ENCODE results near the gene WFDC2. TPM values are rescaled to one million over a fixed set of nuclear protein-coding genes. Genes with fewer than 3 reads are reported as not detected.

The WFDC2 gene, protein sequence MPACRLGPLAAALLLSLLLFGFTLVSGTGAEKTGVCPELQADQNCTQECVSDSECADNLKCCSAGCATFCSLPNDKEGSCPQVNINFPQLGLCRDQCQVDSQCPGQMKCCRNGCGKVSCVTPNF
- 100 to 1,000 TPM in 3 of 4 donors, 10 to 100 TPM in 1; 10.7 to 228 (median 172) TPM for polyA plus RNA-seq (ENCODE audit: insufficient read length in 4 of 4)

- peak in 1 of 4 donors; percentile 45 for DNase-seq (ENCODE audit: low read depth in 4 of 4, low spot score in 3 of 4)
Measured at GRCh38 chr20:45469336-45470261, at the start of gene WFDC2. TSS of gene WFDC2 (plus strand) at chr20:45469753. CDS start at chr20:45469782, 29 bp downstream.

DNA sequence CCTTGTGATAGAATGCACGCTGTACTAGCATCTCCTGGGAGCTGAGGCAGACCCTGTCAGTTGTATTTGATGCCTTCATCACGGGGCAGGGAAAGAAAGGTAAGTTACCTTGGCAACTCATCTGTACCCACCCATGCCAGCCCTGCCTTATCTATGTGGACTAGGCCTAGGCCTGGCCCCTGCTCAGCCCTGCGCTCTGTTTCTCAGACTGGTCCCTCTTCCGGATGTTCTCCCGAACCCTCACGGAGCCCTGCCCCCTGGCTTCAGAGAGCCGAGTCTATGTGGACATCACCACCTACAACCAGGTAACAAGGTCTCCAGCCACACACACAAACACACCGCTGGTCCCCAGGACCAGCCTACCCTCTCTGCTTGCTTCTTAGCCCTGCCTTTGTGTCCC lies 49.4 kb upstream of the WFDC2 start:
- no peak for DNase-seq (ENCODE audit: low read depth in 4 of 4, low spot score in 3 of 4)

DNA sequence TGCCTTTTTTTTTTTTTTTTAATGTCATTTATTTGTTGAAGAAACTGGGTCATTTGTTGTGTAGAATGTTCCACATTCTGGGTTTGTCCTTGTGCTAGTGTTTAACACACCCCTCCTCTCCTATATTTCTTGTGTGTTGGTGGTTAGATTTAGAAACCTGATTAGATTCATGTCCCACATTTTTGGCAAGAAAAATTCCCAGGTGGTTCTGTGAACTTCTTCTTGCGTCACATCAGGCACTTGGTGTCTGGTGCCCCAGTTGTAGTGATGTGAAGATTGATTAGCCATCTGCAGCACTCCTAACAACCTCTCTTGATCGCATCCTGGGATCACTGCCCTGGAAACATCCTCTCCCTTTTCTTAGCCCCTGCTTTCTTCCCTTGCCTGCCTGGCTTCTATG lies 45.9 kb upstream of the WFDC2 start:
- no peak for DNase-seq (ENCODE audit: low read depth in 4 of 4, low spot score in 3 of 4)

- no peak for DNase-seq (ENCODE audit: low read depth in 4 of 4, low spot score in 3 of 4)
Measured at GRCh38 chr20:45425561-45425960, 44.0 kb upstream of the WFDC2 start.

GRCh38 chr20:45426320-45427016 lies 43.1 kb upstream of the WFDC2 start:
- DNase-seq (ENCODE audit: low read depth in 4 of 4, low spot score in 3 of 4): no peak

GRCh38 chr20:45427236-45428149 lies 42.1 kb upstream of the WFDC2 start:
- DNase-seq (ENCODE audit: low read depth in 4 of 4, low spot score in 3 of 4): no peak

DNA sequence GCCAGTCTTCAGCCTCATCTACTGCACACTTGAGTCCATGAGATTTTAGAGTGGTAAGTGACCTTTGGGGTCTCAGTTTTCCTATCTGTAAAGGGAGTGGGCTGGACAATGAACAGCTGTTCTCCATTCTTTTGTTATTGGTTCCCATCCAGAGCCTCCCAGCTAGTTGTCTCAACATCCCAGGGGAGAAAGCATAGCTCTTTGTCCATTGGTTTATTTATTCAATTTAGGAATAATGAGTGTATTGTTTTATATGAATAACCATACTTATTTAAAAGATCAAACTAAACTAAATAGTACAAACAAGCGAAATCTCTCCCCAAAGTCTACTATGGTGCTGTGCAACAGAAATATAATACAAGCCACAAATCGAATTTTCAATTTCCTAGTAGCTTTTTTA lies 39.9 kb upstream of the WFDC2 start:
- no peak for DNase-seq (ENCODE audit: low read depth in 4 of 4, low spot score in 3 of 4)

- DNase-seq (ENCODE audit: low read depth in 4 of 4, low spot score in 3 of 4): no peak
Measured at GRCh38 chr20:45432294-45432693, 37.3 kb upstream of the WFDC2 start.

DNA sequence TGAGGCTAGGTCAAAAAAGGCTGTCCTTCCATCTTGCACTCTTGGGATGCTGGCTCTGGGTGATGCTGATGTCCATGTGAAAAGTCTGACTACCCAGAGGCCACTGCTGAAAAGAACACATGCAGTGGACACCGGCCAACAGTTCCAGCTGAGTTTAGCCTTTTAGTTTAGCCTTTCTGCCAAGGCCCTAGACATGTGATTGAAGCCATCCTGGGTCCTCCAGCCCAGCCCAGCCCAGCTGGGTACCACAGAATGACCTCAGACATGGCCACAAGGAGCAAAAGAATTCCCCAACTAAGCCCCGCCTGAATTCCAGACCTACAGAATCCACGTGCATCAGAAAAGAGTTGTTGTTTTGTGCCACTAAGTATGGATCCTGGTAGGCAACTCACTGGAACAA lies 36.2 kb upstream of the WFDC2 start:
- no peak for DNase-seq (ENCODE audit: low read depth in 4 of 4, low spot score in 3 of 4)

DNA sequence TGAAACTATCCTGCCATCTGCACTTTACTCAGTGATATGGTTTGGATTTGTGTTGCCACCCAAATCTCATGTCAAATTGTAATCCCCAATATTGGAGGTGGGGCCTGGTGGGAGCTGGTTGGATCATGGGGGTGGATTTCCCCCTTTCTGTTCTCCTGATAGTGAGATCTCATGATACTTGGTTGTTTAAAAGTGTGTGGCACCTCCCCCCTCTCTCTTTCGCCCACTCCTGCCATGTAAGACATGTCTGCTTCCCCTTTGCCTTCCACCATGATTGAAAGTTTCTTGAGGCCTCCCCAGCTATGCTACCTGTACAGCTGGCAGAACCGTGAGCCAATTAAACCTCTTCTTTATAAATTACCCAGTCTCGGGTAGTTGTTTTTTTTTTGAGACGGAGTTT lies 35.6 kb upstream of the WFDC2 start:
- no peak for DNase-seq (ENCODE audit: low read depth in 4 of 4, low spot score in 3 of 4)

DNA sequence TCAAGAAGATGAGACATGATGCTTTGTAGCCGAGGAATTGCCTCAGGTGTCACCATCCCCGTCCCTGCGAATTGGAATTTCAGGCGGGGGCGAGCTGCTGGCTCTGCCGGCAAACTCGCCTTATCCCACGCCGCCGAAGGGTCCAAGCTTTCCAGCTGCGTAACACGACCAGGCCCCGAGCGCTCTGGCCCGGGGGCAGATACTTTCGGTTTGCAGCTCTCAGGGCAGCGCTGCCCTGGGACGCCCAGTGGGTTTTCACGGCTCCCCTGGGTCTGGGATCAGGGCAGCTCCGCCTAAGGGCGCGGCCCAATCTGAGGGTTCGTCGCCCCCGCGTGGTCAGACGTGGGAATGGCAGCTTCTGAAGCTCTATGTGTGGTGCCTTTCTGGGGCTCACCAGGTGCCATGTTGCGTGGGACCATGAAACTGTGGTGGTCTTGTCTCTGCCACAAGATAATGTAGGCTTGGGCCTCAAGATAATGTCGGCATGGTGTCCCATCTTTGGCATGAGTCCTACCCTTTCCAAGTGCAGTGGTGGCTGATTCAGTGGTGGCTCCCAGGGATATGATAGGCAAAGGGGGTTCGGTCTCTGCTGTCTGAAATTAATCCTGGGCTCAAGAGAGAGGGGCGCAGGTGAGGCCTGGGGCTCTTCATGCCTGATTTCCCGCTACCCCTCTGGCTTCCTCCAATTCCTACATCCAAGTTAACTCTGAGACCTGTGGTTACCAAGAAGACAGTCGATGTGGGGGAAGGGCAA lies 32.6 kb upstream of the WFDC2 start:
- DNase-seq (ENCODE audit: low read depth in 4 of 4, low spot score in 3 of 4): peak; percentile 43 to 60 (median 59)

DNA sequence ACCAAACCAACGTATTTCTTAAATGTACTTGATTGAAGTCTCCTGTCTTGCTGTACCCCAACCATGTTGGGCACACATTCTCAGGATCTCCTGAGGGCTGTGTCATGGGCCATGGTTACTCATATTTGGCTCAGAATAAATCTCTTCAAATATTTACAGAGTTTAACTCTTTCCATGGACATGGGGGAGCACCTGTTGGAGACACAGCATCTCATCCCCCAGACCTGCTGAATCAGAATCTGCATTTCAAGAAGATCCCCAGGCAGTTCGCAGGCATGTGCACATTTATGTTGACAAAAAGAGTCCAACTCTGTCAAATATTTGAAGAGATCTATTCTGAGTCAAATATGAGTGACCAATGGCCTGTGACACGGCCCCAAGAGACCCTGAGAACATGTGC lies 29.1 kb upstream of the WFDC2 start:
- DNase-seq (ENCODE audit: low read depth in 4 of 4, low spot score in 3 of 4): no peak

DNA sequence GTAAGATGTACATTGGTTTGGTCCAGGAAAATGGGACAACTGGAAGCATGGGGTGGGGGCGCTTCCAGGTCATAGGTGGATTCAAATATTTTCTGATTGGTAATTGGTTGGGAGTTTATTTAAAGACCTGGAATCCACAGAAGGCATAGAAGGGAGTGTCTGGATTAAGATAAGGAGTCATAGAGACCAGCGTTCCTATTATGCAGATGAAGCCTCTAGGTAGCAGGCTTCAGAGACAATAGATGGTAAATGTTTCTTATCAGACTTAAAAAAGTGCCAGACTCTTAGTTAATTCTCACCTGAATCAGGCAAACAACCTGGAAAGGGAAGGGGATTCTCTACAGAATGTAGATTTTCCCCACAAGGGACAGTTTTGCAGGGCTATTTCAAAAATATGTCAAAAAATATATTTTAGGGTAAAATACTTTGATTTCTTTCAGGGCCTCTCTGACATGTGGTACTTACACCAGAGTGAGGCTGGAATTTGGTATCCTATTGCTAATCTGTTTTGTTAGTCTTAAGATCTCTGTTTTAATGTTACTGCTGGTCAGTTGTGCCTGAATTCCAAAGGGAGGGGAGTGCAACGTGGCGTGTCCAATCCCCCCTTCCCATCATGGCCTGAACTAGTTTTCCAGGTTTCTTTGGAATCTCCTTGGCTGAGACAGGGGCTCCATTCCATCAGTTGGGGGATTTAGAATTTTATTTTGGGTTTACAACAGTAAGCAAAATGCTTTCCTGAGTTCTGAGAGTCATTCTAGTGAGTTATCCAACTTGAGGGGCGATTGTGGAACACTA lies 28.5 kb upstream of the WFDC2 start:
- DNase-seq (ENCODE audit: low read depth in 4 of 4, low spot score in 3 of 4): no peak

DNA sequence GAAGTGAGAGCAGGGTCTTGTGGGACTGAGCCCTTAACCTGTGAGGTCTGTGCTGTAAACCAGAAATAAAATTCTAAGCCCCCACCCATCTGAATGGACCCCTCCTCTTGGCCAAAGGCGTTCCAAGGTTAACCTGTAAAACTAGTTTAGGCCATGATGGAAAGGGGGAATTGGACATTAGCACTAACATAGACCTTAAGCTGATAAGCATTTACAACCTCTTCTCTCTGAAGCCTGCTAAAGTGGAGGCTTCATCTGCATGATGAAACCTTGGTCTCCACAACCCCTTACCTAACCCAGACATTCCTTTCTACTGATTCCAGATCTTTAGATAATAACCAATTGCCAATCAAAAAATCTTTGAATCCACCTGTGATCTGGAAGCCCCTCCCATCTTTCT lies 27.8 kb upstream of the WFDC2 start:
- DNase-seq (ENCODE audit: low read depth in 4 of 4, low spot score in 3 of 4): no peak

- no peak for DNase-seq (ENCODE audit: low read depth in 4 of 4, low spot score in 3 of 4)
Measured at GRCh38 chr20:45444050-45444449, 25.5 kb upstream of the WFDC2 start.

GRCh38 chr20:45445805-45446562 lies 23.6 kb upstream of the WFDC2 start:
- DNase-seq (ENCODE audit: low read depth in 4 of 4, low spot score in 3 of 4): no peak

- DNase-seq (ENCODE audit: low read depth in 4 of 4, low spot score in 3 of 4): no peak
Measured at GRCh38 chr20:45448270-45448669, 21.3 kb upstream of the WFDC2 start.

GRCh38 chr20:45449528-45449927 lies 20.0 kb upstream of the WFDC2 start:
- no peak for DNase-seq (ENCODE audit: low read depth in 4 of 4, low spot score in 3 of 4)
